Fibroblast of peridontal ligament (primary cell): Measurements from ENCODE around the gene POC5.

Source experiments
- DNase-seq: peaks from one replicate; pipeline ENCODE4 v3.0.0-alpha.2; 2010; ENCODE audit errors: extremely low read depth

The POC5 gene

GRCh38 chr5:75660678-75661465 lies 56.4 kb downstream of the POC5 start:
- DNase-seq: no peak

DNA sequence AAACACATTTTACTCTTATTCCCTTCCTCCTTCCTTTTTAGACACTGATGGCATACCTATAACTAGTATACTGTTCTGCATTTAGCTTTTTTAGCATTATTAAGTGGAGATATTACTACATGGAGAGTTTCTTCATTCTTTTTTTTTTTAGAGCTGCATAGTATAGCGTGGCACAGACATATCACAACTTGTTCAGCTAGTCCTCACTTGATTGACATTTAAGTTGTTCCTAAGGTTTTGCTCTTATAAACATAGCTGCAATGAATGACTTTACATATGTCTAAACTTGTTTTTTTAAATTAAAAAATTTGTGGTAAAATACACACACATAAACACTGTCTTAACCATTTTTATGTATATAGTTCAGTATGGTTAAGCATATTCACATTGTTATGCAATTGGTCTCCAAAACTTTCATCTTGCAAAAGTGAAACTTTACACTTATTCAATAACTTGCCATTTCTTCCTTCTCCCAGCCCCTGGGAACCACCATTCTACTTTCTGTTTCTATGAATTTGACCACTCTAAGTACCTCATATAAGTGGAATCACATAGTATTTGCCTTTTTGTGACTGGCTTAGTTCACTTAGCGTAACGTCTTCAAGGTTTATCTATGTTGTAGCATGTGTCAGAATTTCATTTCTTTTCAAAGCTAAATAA lies 57.3 kb downstream of the POC5 start:
- no peak for DNase-seq

- peak; percentile 72 for DNase-seq
Observed at GRCh38 chr5:75656311-75657003, 60.8 kb downstream of the POC5 start.

- no peak for DNase-seq
Observed at GRCh38 chr5:75654693-75655295, 62.4 kb downstream of the POC5 start.

- no peak for DNase-seq
Observed at GRCh38 chr5:75653521-75653920, 63.7 kb downstream of the POC5 start.

DNA sequence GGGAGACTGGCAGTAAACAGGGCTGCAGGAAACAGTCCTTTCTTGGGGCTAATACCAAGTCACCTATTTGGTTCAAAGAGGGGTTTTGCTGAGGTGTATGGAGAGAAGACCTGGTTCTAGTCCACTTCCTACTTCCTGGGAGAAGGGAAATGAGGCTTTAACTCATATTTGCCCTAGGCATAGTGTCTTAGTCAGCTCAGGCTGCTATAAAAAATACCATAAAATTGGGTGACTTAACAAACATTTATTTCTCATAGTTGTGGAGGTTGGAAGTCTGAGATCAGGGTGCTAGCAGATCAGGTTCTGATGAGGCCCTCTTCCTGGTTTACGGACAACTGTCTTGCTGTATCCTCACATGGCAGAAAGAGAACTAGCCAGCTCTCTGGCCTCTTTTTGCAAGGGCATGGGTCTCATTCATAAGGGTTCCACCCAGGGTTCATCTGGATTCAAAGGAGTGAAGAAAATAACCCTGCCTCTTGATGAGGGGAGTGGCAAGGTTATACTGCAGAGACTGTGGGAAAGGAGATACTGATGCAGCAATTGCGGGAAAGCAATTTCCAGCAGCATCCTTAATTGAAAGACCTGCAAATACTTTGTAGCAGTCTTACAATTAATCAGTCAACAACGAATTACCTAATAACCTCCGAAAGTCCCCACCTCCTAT lies 65.5 kb downstream of the POC5 start:
- no peak for DNase-seq

DNA sequence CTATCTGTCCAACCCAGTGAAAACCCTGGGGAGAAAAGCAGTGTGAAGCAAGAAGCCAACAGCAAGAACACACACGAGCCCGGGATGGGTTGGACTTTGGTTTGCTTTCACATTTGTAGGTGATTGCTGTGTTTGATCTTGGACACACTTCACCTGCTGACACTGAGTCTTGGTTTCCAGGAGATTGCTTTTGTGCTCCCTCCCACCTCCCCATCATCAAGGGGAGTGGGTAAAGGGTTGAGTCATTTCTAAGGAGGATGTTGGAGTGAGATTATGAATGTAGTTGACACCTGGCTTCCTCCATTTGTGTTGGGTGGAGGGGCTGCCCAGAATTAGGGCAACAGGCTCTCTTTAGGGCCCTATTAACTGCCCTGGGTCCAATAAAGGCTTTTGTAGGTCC lies 68.5 kb downstream of the POC5 start:
- DNase-seq: no peak

GRCh38 chr5:75640826-75641225 lies 76.4 kb downstream of the POC5 start:
- DNase-seq: no peak

DNA sequence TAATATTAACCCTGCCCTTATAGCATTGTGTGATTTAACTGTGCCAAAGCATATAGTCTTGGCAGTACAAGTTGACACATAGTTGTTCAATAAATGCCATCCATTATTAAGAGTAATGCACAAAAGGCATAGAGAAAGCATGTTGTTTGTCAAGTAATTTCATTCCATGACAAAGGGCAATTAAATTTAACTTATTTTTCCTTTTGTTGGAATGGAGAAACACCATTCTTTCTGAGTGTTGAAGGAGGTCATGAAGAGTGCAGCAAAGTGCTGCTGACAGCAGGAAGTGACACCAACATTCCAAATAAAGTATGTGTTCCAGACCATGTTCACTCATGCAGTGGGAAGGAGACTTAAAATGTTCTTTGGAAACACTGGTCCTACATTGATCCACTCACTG lies 76.8 kb downstream of the POC5 start:
- DNase-seq: peak; percentile 41

DNA sequence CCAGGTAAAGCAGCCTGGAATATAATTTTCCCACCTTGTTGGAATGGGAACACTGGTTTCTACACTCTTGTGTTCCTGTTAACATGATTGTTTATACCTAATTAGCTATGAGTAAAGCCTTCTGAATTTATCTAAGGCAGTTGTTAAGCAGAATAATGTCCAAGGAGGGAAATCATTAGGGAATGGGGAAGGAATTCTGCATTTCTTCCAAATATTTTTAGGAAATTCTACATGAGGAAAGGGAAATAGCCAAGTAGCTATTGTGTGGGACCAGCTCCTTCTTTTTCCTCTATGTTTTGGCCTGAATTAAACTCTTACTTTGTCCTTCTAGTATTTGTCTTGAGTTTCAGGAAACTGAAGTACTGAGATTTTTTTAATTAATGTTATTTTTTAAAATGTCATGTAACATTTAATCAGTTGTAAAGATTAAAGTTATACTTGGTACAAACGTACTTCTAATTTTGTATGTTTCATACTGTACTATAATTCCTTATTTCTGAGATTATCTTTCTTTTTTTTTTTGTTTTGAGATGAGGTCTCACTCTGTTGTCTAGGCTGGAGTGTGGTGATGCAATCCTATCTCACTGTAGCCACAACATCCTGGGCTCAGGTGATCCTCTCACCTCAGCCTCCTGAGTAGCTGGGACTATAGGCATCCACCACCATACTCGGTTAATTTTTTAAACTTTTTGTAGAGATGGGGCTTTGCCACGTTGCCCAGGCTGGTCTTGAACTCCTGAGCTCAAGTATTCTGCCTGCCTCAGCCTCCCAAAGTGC lies 77.5 kb downstream of the POC5 start:
- no peak for DNase-seq

DNA sequence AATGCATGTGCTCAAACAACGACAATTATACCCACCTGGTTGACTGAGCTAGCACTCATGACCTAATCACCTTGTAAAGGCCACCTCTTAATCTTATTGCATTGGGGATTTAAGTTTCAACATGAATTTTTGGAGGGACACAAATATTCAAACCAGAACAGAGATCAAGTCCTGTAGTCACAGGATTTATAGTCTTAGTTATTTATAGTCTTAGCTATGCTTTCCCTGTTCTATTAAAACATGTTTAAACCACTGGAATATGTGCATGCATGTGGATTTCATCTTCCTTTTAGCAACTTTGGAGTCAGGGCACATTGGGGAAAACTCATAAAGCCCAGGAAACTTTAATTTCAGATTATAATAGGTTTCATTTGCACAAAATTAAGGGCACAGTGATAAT lies 79.3 kb downstream of the POC5 start:
- no peak for DNase-seq

DNA sequence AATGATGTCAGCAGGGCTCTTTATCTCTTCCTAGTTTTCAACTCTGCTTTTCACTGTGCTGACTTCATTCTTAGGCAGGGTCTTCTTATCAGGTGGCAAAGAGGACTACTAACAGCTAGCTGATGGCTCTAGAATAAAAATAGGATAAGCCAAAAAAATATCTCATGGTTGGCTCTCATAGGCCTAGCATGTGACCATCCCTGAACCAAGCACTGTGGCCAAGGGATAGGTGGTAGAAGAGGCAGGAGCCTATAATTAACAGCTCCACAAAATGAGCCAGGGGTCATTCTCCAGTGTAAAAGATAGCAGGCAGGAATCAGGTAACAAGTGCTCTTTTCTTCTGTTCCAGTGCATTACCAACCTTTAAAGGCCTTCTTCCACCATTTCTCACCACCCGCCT lies 84.9 kb downstream of the POC5 start:
- no peak for DNase-seq

DNA sequence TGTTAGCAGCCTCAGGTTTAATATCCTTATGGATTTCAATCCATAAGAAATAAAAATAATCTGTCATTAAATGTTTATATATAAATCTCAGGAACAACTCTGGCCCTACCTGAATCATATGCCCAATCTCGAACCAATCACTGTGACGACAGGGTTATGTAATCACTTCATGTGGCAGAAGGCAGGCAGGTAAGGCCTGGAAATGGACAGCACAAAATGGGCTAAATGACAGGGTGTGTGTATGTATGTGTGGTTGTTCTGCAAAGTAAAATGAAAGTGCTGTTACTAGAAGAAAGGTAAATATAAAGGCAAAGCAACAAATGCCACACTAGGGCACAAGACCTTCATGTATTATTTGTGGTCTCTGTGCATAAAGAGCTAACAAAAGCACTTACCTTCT lies 86.4 kb downstream of the POC5 start:
- no peak for DNase-seq

- DNase-seq: no peak
Observed at GRCh38 chr5:75627801-75628200, 89.4 kb downstream of the POC5 start.

DNA sequence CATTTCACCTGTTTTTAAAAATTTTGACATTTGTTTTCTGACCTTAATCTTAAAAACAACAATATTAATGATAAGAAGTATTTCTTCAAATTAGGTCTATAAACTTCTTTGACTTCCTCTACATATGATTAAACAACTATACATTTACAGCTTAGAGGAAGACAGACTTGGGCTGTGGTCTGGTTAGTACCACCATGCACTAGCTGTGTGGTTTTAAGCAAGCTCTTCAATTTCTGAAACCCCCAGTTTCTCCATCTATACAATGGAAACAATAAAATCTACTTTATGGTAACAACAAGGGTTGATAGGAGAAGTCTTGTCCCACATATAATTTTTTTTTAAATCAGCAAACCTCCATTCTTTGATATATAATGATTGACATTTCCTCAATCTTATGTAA lies 90.3 kb downstream of the POC5 start:
- DNase-seq: no peak
